Peyer's patch (tissue), 4 donors: ENCODE measurements around the gene HNF4A. TPM values are rescaled to one million over a fixed set of nuclear protein-coding genes. Genes with fewer than 3 reads are reported as not detected.

Experiments used
- DNase-seq, 3 donors: peaks; one replicate each; pipeline ENCODE4 v3.0.0-alpha.2; 2017 to 2019
- H3K27ac ChIP-seq, 4 donors: fragments of 200-600 bp; sonication (generic); one replicate each; pipeline ENCODE4 v1.5.1; 2016 to 2019
- H3K27me3 ChIP-seq, 2 donors: fragments of 200-600 bp; sonication (generic); one replicate each; pipeline ENCODE4 v1.5.1; 2019
- H3K36me3 ChIP-seq, 3 donors: fragments of 200-600 bp; sonication (generic); one replicate each; pipeline ENCODE4 v1.5.1; 2016 to 2019
- H3K4me1 ChIP-seq, 4 donors: fragments of 200-600 bp; sonication (generic); one replicate each; pipeline ENCODE4 v1.5.1; 2016 to 2019
- H3K4me3 ChIP-seq, 4 donors: fragments of 200-600 bp; sonication (generic); 1 replicate in 3 of 4; 2 replicates in 1 of 4; pipeline ENCODE4 v1.5.1; 2016 to 2019; ENCODE audit warnings: mild to moderate bottlenecking in 1 of 4
- H3K9me3 ChIP-seq, 4 donors: fragments of 200-600 bp; sonication (generic); one replicate each; pipeline ENCODE4 v1.5.1; 2016 to 2019; ENCODE audit warnings: mild to moderate bottlenecking in 1 of 4
- CTCF ChIP-seq, 6 experiments: fragments of 450-650 bp in 4 of 6; fragments of 200-600 bp in 2 of 6; sonication (generic) in 1 of 6; IDR thresholded peaks; one replicate each; pipeline ENCODE4 v1.5.1; 2017 to 2019; ENCODE audit warnings: antibody characterized with exemption in 6 of 6, mild to moderate bottlenecking in 3 of 6, moderate library complexity in 1 of 6
- POLR2A ChIP-seq, 2 donors: fragments of 450-650 bp; IDR thresholded peaks; one replicate each; pipeline ENCODE4 v1.5.1; 2017; ENCODE audit warnings: antibody characterized with exemption in 2 of 2, mild to moderate bottlenecking in 2 of 2, moderate library complexity in 2 of 2
- total RNA-seq, 4 donors: library from RNA; depleted of rRNA; stranded (reverse); fragments of >200 nt; gene quantifications; one replicate each; pipeline ENCODE4 v1.1.0, GENCODE V29; 2016

HNF4A gene
- total RNA-seq, 4 donors from 2014 or later: 76.7 to 346 (median 308) TPM

- Histone ChIP-seq H3K36me3 (no peaks in the 10 kb centered on the region), H3K4me1 (peaks cover 0 to 26% (median 0%) of the 10 kb centered on the region in 4 donors), H3K4me3 (no peak overlapping the region), H3K9me3 (no peaks in the 10 kb centered on the region), H3K27me3 (no peaks in the 10 kb centered on the region), H3K27ac (peak overlapping the region in 2 of 4 donors; percentile 62 to 78)
- TF ChIP-seq POLR2A (IDR thresholded peaks at IDR 0.05) (no peak), CTCF (IDR thresholded peaks at IDR 0.05) (no peak)
- no peak for DNase-seq
Observed at GRCh38 chr20:44461803-44462174, 106.3 kb downstream of the HNF4A start.

- no peaks in the 10 kb centered on the region for H3K9me3 ChIP-seq
- DNase-seq: no peak
- no peaks in the 10 kb centered on the region for H3K27me3 ChIP-seq
- peaks cover 0 to 14% (median 0%) of the 10 kb centered on the region in 4 donors for H3K4me1 ChIP-seq
- no peak overlapping the region for H3K4me3 ChIP-seq
- H3K27ac ChIP-seq: no peak overlapping the region
- no peaks in the 10 kb centered on the region for H3K36me3 ChIP-seq
- TF ChIP-seq CTCF (IDR thresholded peaks at IDR 0.05) (no peak), POLR2A (IDR thresholded peaks at IDR 0.05) (no peak)
Observed at GRCh38 chr20:44463466-44463865, 108.0 kb downstream of the HNF4A start.

GRCh38 chr20:44464514-44464913 lies 109.0 kb downstream of the HNF4A start:
- H3K27ac ChIP-seq: no peak overlapping the region
- no peaks in the 10 kb centered on the region for H3K9me3 ChIP-seq
- no peak overlapping the region for H3K4me3 ChIP-seq
- TF ChIP-seq CTCF (IDR thresholded peaks at IDR 0.05) (no peak), POLR2A (IDR thresholded peaks at IDR 0.05) (no peak)
- DNase-seq: no peak
- no peaks in the 10 kb centered on the region for H3K36me3 ChIP-seq
- peaks cover 0 to 14% (median 0%) of the 10 kb centered on the region in 4 donors for H3K4me1 ChIP-seq
- no peaks in the 10 kb centered on the region for H3K27me3 ChIP-seq

- Histone ChIP-seq H3K4me3 (no peak overlapping the region), H3K27me3 (no peaks in the 10 kb centered on the region), H3K4me1 (peaks cover 0 to 14% (median 0%) of the 10 kb centered on the region in 4 donors), H3K9me3 (no peaks in the 10 kb centered on the region), H3K36me3 (no peaks in the 10 kb centered on the region), H3K27ac (no peak overlapping the region)
- TF ChIP-seq POLR2A (IDR thresholded peaks at IDR 0.05): no peak
- TF ChIP-seq CTCF (IDR thresholded peaks at IDR 0.05): no peak
- DNase-seq: peak in 1 of 3 donors; percentile 67
Observed at GRCh38 chr20:44465001-44465560, 109.6 kb downstream of the HNF4A start.

DNA sequence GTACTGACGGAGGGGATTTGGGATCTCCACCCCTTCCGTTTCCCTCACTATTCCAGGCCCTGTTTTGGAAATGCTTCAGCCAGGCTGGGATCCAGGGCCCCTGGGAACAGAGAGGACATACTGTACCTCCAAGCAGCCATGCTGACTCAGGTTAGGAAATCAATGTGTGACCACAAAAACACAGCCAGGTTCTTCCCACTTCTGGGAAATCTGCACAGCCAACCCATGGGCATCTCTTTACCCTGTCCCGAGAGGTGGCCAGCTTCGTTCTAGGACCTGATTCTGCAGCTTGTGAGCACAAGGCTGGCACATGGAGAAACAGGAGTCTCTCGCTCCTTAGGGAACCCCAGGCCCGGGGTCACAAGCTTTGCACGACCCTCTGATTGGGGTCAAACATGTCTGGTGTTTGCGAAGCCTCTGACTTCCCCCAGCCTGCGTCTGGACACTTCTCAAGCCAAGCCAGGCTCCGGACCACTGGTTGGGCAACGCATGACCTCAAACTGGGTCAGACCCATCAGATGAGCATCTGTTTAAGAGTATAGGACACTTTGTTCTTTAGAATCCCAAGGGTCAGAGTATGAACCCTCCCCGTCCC lies 111.9 kb downstream of the HNF4A start:
- no peak for TF ChIP-seq CTCF (IDR thresholded peaks at IDR 0.05)
- H3K9me3 ChIP-seq: no peaks in the 10 kb centered on the region
- H3K4me1 ChIP-seq: no peaks in the 10 kb centered on the region
- no peak overlapping the region for H3K27ac ChIP-seq
- H3K4me3 ChIP-seq: no peak overlapping the region
- H3K36me3 ChIP-seq: no peaks in the 10 kb centered on the region
- DNase-seq: no peak
- no peaks in the 10 kb centered on the region for H3K27me3 ChIP-seq
